HEK293T (cell line): ENCODE data around the gene INPP5A.

Source experiments
- CTBP1 ChIP-seq: fragments of 450-650 bp; IDR thresholded peaks from 2 replicates; pipeline ENCODE4 v1.6.1; 2016; ENCODE audit warnings: borderline replicate concordance
- ELF4 ChIP-seq: fragments of 450-650 bp; IDR thresholded peaks from 2 replicates; pipeline ENCODE4 v1.6.1; 2017; ENCODE audit warnings: antibody characterized with exemption
- FOXA1 ChIP-seq: fragments of 450-650 bp; IDR thresholded peaks from 2 replicates; pipeline ENCODE4 v1.6.1; 2016; ENCODE audit warnings: mild to moderate bottlenecking
- SUZ12 ChIP-seq: fragments of 450-650 bp; IDR thresholded peaks from 2 replicates; pipeline ENCODE4 v1.6.1; 2016; ENCODE audit warnings: mild to moderate bottlenecking

GRCh38 chr10:132615341-132616169, 78.0 kb downstream of the INPP5A start:
- TF ChIP-seq ELF4 (no peak), FOXA1 (no peak), SUZ12 (no peak), CTBP1 (no peak)
